ENCODE results near the gene PARD3B. TPM values are rescaled to one million over a fixed set of nuclear protein-coding genes. Genes with fewer than 3 reads are reported as not detected.

The PARD3B gene
- total and polyA plus RNA-seq, 2 experiments from 2014 or later: 3.5 to 4.4 TPM

DNA sequence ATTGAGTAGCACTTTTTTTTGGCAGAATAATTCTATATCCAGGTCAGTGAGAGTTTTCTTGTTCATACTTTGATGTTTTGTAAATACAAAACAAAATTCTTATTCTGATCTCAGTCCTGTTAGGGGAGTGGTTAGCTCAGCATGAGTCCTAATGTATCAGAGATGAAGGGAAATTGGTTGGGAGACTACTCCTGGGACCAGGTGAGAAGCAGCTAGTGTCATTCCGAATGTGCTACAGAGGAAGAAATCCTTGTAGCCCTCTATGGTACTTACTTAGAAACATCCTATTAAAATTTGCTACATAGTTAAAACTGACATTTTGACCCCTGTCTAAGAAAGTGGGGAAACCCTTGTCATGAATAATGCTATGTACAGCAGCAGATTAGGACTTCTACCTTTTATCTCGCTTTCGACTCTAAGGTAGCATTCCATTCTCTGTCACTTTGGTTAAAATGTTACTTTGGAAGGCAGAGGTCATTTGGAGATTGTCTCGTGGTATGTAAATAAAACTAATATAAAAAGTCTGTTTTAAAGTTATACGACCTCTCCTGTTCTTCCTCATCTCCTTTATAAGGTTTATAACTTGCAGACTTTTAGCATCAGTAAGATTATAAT is 65.8 kb downstream of the PARD3B start (continued):
- TF ChIP-seq, protein P1, sequence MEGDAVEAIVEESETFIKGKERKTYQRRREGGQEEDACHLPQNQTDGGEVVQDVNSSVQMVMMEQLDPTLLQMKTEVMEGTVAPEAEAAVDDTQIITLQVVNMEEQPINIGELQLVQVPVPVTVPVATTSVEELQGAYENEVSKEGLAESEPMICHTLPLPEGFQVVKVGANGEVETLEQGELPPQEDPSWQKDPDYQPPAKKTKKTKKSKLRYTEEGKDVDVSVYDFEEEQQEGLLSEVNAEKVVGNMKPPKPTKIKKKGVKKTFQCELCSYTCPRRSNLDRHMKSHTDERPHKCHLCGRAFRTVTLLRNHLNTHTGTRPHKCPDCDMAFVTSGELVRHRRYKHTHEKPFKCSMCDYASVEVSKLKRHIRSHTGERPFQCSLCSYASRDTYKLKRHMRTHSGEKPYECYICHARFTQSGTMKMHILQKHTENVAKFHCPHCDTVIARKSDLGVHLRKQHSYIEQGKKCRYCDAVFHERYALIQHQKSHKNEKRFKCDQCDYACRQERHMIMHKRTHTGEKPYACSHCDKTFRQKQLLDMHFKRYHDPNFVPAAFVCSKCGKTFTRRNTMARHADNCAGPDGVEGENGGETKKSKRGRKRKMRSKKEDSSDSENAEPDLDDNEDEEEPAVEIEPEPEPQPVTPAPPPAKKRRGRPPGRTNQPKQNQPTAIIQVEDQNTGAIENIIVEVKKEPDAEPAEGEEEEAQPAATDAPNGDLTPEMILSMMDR (conservative IDR thresholded peaks at IDR 0.05; ENCODE audit: low read depth in 2 of 2): no peak
- no peak for TF ChIP-seq JUNB (IDR thresholded peaks at IDR 0.05; ENCODE audit: unreplicated experiment)
- TF ChIP-seq POLR2AphosphoS5 (IDR thresholded peaks at IDR 0.05; ENCODE audit: low read depth): no peak

DNA sequence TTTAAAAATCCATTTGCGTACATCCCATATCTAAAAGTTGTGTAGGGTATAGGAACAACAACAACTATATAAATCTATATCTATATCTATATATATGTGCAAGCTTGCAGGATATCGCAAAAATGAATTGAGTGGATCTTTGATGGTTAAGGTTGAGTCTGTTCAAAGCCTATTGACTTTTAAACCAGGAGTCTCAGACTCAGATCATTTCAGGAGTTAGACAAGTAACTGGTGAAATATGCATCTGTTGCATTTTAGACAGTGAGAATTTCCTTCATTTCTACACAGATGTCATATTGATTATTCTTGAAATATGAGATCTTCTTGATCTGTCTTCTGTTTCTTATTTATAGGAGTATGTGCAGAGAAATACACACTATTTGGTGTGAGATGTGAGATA is 66.5 kb downstream of the PARD3B start:
- H3K4me1 ChIP-seq (ENCODE audit: insufficient read depth): no peaks in the 10 kb centered on the region
- no peak for DNase-seq (ENCODE audit: low spot score)
- no peaks in the 10 kb centered on the region; the same call in 1 of the 2 replicates for H4K20me1 ChIP-seq (replicated peaks; ENCODE audit: insufficient read depth)
- no peak for ATAC-seq
- Mint-ChIP-seq H3K27ac (no peak overlapping the region), H3K4me3 (no peak overlapping the region), H3K36me3 (ENCODE audit: low read depth) (peaks cover 3% of the 10 kb centered on the region; the same call in 1 of the 3 replicates), H3K27me3 (ENCODE audit: insufficient read depth, low read depth, poor library complexity) (no peaks in the 10 kb centered on the region), H3K9me3 (peaks cover 3% of the 10 kb centered on the region; the same call in 2 of the 3 replicates), H3K4me1 (no peaks in the 10 kb centered on the region)
- H3K4me2 ChIP-seq: no peak overlapping the region
- no peak overlapping the region for H3K27ac ChIP-seq (ENCODE audit: low read depth)
- no peaks in the 10 kb centered on the region for H3K79me2 ChIP-seq (replicated peaks; ENCODE audit: insufficient read depth)
- no peaks in the 10 kb centered on the region for H3K36me3 ChIP-seq (ENCODE audit: insufficient read depth)
- no peaks in the 10 kb centered on the region for H3F3A ChIP-seq (replicated peaks; ENCODE audit: low read depth)
- H3K27me3 ChIP-seq (ENCODE audit: insufficient read depth): no peaks in the 10 kb centered on the region
- TF ChIP-seq NANOG (IDR thresholded peaks at IDR 0.05; ENCODE audit: borderline replicate concordance) (no peak), ZNF331 (CRISPR knock-in tag; IDR thresholded peaks at IDR 0.05; ENCODE audit: low read depth) (no peak), STAT1 (IDR thresholded peaks at IDR 0.05; ENCODE audit: unreplicated experiment) (no peak), EZH2phosphoT487 (IDR thresholded peaks at IDR 0.05; ENCODE audit: unreplicated experiment) (no peak), EZH2 (IDR thresholded peaks at IDR 0.05; ENCODE audit: low read depth, unreplicated experiment) (no peak), ZNF114 (CRISPR knock-in tag; IDR thresholded peaks at IDR 0.05) (no peak), JUNB (IDR thresholded peaks at IDR 0.05; ENCODE audit: unreplicated experiment) (no peak), CREB1 (CRISPR knock-in tag; IDR thresholded peaks at IDR 0.05; ENCODE audit: low read depth) (no peak)
- TF ChIP-seq, protein P2, sequence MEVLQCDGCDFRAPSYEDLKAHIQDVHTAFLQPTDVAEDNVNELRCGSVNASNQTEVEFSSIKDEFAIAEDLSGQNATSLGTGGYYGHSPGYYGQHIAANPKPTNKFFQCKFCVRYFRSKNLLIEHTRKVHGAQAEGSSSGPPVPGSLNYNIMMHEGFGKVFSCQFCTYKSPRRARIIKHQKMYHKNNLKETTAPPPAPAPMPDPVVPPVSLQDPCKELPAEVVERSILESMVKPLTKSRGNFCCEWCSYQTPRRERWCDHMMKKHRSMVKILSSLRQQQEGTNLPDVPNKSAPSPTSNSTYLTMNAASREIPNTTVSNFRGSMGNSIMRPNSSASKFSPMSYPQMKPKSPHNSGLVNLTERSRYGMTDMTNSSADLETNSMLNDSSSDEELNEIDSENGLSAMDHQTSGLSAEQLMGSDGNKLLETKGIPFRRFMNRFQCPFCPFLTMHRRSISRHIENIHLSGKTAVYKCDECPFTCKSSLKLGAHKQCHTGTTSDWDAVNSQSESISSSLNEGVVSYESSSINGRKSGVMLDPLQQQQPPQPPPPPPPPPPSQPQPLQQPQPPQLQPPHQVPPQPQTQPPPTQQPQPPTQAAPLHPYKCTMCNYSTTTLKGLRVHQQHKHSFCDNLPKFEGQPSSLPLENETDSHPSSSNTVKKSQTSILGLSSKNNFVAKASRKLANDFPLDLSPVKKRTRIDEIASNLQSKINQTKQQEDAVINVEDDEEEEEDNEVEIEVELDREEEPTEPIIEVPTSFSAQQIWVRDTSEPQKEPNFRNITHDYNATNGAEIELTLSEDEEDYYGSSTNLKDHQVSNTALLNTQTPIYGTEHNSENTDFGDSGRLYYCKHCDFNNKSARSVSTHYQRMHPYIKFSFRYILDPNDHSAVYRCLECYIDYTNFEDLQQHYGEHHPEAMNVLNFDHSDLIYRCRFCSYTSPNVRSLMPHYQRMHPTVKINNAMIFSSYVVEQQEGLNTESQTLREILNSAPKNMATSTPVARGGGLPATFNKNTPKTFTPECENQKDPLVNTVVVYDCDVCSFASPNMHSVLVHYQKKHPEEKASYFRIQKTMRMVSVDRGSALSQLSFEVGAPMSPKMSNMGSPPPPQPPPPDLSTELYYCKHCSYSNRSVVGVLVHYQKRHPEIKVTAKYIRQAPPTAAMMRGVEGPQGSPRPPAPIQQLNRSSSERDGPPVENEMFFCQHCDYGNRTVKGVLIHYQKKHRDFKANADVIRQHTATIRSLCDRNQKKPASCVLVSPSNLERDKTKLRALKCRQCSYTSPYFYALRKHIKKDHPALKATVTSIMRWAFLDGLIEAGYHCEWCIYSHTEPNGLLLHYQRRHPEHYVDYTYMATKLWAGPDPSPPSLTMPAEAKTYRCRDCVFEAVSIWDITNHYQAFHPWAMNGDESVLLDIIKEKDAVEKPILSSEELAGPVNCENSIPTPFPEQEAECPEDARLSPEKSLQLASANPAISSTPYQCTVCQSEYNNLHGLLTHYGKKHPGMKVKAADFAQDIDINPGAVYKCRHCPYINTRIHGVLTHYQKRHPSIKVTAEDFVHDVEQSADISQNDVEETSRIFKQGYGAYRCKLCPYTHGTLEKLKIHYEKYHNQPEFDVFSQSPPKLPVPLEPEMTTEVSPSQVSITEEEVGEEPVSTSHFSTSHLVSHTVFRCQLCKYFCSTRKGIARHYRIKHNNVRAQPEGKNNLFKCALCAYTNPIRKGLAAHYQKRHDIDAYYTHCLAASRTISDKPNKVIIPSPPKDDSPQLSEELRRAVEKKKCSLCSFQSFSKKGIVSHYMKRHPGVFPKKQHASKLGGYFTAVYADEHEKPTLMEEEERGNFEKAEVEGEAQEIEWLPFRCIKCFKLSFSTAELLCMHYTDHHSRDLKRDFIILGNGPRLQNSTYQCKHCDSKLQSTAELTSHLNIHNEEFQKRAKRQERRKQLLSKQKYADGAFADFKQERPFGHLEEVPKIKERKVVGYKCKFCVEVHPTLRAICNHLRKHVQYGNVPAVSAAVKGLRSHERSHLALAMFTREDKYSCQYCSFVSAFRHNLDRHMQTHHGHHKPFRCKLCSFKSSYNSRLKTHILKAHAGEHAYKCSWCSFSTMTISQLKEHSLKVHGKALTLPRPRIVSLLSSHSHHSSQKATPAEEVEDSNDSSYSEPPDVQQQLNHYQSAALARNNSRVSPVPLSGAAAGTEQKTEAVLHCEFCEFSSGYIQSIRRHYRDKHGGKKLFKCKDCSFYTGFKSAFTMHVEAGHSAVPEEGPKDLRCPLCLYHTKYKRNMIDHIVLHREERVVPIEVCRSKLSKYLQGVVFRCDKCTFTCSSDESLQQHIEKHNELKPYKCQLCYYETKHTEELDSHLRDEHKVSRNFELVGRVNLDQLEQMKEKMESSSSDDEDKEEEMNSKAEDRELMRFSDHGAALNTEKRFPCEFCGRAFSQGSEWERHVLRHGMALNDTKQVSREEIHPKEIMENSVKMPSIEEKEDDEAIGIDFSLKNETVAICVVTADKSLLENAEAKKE (CRISPR knock-in tag; IDR thresholded peaks at IDR 0.05): no peak
- TF ChIP-seq, protein P3, sequence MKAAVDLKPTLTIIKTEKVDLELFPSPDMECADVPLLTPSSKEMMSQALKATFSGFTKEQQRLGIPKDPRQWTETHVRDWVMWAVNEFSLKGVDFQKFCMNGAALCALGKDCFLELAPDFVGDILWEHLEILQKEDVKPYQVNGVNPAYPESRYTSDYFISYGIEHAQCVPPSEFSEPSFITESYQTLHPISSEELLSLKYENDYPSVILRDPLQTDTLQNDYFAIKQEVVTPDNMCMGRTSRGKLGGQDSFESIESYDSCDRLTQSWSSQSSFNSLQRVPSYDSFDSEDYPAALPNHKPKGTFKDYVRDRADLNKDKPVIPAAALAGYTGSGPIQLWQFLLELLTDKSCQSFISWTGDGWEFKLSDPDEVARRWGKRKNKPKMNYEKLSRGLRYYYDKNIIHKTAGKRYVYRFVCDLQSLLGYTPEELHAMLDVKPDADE (IDR thresholded peaks at IDR 0.05): no peak
- no peaks in the 10 kb centered on the region for H3K9me2 ChIP-seq (ENCODE audit: insufficient read depth)
- no peak overlapping the region for H2AFZ ChIP-seq
- H3K4me3 ChIP-seq: no peak overlapping the region
